HepG2 (cell line): ENCODE measurements around the gene HAP1. TPM values are rescaled to one million over a fixed set of nuclear protein-coding genes. Genes with fewer than 3 reads are reported as not detected.
A peak's percentile ranks its signal among the peaks of the same experiment; 100 is the strongest.
"Not testable (repeated sequence)": the region's sequence is repeated elsewhere in the genome, so short reads cannot be mapped to it uniquely, and the experiment has no call there.

Experiments used
- ATAC-seq: fragments of 200-7000 bp; cut with Tn5 transposase; 3 replicates; pipeline ENCODE4 v1.9.1; 2020; ENCODE audit warnings: mild to moderate bottlenecking, moderate library complexity
- BruUV-seq: library from RNA; stranded (reverse); fragments of 400-500 nt; replicated peaks from 2 replicates; lab custom pipeline; 2021; lab: Mats Ljungman, UMichigan
- CTCF ChIA-PET: fragments of 300-600 bp; formaldehyde crosslinking; extraction: SDS; loops from one replicate; lab custom pipeline; 2021; ENCODE audit warnings: low total read pairs, inconsistent platforms, low intra/inter-chr PET ratio; lab: Yijun Ruan, JAX
- POLR2A ChIA-PET: fragments of 350-600 bp; sonication (Branson Sonifier 250); formaldehyde crosslinking; loops from one replicate; lab custom pipeline; 2020; ENCODE audit warnings: antibody characterized with exemption, inconsistent platforms; lab: Yijun Ruan, JAX
- DNase-seq: peaks from one replicate; pipeline ENCODE4 v3.0.0-alpha.2; 2015; ENCODE audit warnings: low spot score
- FAIRE-seq: peaks from 3 replicates; lab custom pipeline; 2011; peaks lifted over from hg19 to GRCh38; lab: Jason Lieb, UNC
- H2AFZ ChIP-seq: one replicate; pipeline ENCODE4 v1.6.1; 2011; ENCODE audit warnings: low read length, inconsistent platforms
- H3K27ac ChIP-seq: fragments of 300-600 bp; 3 replicates; pipeline ENCODE4 v1.8.0; 2011; ENCODE audit warnings: mixed run types, mild to moderate bottlenecking, mixed read lengths, low read length, inconsistent platforms; ENCODE audit not compliant: insufficient read depth; ENCODE audit errors: extremely low read length
- H3K27me3 ChIP-seq, 2 experiments: fragments of 200-600 bp in 1 of 2; 2 replicates in 1 of 2; 3 replicates in 1 of 2; pipeline versions ENCODE4 v1.6.0 to v1.8.0; 2011; ENCODE audit warnings: low read length in 2 of 2, mild to moderate bottlenecking in 2 of 2, moderate library complexity in 2 of 2, inconsistent platforms in 1 of 2; ENCODE audit not compliant: insufficient read depth in 2 of 2, control insufficient read depth in 1 of 2
- H3K36me3 ChIP-seq, 2 experiments: fragments of 200-600 bp in 1 of 2; replicated peaks in 1 of 2; 2 replicates in 1 of 2; 3 replicates in 1 of 2; pipeline versions ENCODE4 v1.5.1 to v1.8.0; 2011; ENCODE audit warnings: low read length in 2 of 2, inconsistent platforms in 1 of 2; ENCODE audit not compliant: insufficient read depth in 2 of 2, control insufficient read depth in 1 of 2
- H3K4me1 ChIP-seq: 2 replicates; pipeline ENCODE4 v1.5.1; 2012; ENCODE audit warnings: low read length, inconsistent platforms; ENCODE audit not compliant: insufficient read depth
- H3K4me2 ChIP-seq: 2 replicates; pipeline ENCODE4 v1.6.0; 2011; ENCODE audit warnings: low read depth, low read length, inconsistent platforms
- H3K4me3 ChIP-seq, 3 experiments: fragments of 200-600 bp in 1 of 3; sonication (generic), shearing (Covaris generic) in 1 of 3; replicated peaks in 1 of 3; 2 replicates each; pipeline ENCODE4 v1.5.1; 2011 to 2016; ENCODE audit warnings: low read length in 3 of 3, inconsistent platforms in 2 of 3, low read depth in 2 of 3, mild to moderate bottlenecking in 2 of 3, control low read depth in 1 of 3, mixed read lengths in 1 of 3; ENCODE audit not compliant: insufficient read depth in 1 of 3
- H3K79me2 ChIP-seq: one replicate; pipeline ENCODE4 v1.6.1; 2011; ENCODE audit warnings: low read length, inconsistent platforms; ENCODE audit not compliant: insufficient read depth
- H3K9ac ChIP-seq: 2 replicates; pipeline ENCODE4 v1.6.0; 2011; ENCODE audit warnings: mild to moderate bottlenecking, low read depth, low read length, inconsistent platforms; ENCODE audit not compliant: insufficient read depth
- H3K9me3 ChIP-seq: 2 replicates; pipeline ENCODE4 v1.5.1; 2012; ENCODE audit warnings: mild to moderate bottlenecking, low read length
- H4K20me1 ChIP-seq: 2 replicates; pipeline ENCODE4 v1.6.0; 2011; ENCODE audit warnings: inconsistent platforms, mild to moderate bottlenecking, low read length, moderate library complexity; ENCODE audit not compliant: insufficient read depth
- ATF4 ChIP-seq, 2 experiments: fragments of 450-650 bp in 1 of 2; sonication (generic) in 1 of 2; formaldehyde crosslinking; IDR thresholded peaks; 2 replicates each; pipeline versions ENCODE4 v1.5.0 to v1.8.0; 2020 to 2022; ENCODE audit warnings: mild to moderate bottlenecking in 1 of 2, missing genetic modification reagents in 1 of 2
- ATF7 ChIP-seq, 2 experiments: fragments of 450-650 bp in 1 of 2; sonication (generic) in 1 of 2; formaldehyde crosslinking in 1 of 2; IDR thresholded peaks; 2 replicates each; pipeline versions ENCODE4 v1.4.0 to v1.6.1; 2016 to 2020; ENCODE audit warnings: antibody characterized with exemption in 1 of 2, mild to moderate bottlenecking in 1 of 2, missing genetic modification reagents in 1 of 2
- CEBPG ChIP-seq: IDR thresholded peaks from 2 replicates; pipeline ENCODE4 v1.6.1; 2016
- MEIS1 ChIP-seq: sonication (generic); formaldehyde crosslinking; IDR thresholded peaks from 2 replicates; pipeline ENCODE4 v1.9.0; 2021; ENCODE audit warnings: mild to moderate bottlenecking, missing genetic modification reagents, moderate library complexity, borderline replicate concordance
- POGK ChIP-seq: sonication (generic); formaldehyde crosslinking; conservative IDR thresholded peaks from 2 replicates; pipeline ENCODE4 v1.8.0; 2022; ENCODE audit warnings: mild to moderate bottlenecking, moderate library complexity, missing genetic modification reagents
- PRDM10 ChIP-seq: sonication (generic); formaldehyde crosslinking; IDR thresholded peaks from 2 replicates; pipeline ENCODE4 v1.4.0; 2020; ENCODE audit warnings: low read depth, missing genetic modification reagents
- ZKSCAN5 ChIP-seq: sonication (generic); formaldehyde crosslinking; IDR thresholded peaks from 2 replicates; pipeline ENCODE4 v1.5.1; 2020; ENCODE audit warnings: mild to moderate bottlenecking, missing genetic modification reagents
- ZNF34 ChIP-seq: sonication (generic); formaldehyde crosslinking; IDR thresholded peaks from 2 replicates; pipeline ENCODE4 v1.4.0; 2020; ENCODE audit warnings: mild to moderate bottlenecking, missing genetic modification reagents, borderline replicate concordance
- ZNF350 ChIP-seq: sonication (generic); formaldehyde crosslinking; IDR thresholded peaks from 2 replicates; pipeline ENCODE4 v1.4.0; 2020; ENCODE audit warnings: mild to moderate bottlenecking, low read depth, missing genetic modification reagents, borderline replicate concordance
- ZNF770 ChIP-seq: sonication (generic); formaldehyde crosslinking; IDR thresholded peaks from 2 replicates; pipeline ENCODE4 v1.5.0; 2020; ENCODE audit warnings: mild to moderate bottlenecking, missing genetic modification reagents
- WGBS: methylation state at CpG from one replicate; pipeline ENCODE4 v1.1.6; 2017; ENCODE audit warnings: low lambda C conversion rate; 5-methylcytosine and 5-hydroxymethylcytosine counted together
- in situ Hi-C: cut with HindIII; loops from 2 replicates; pipeline ENCODE4 v1.10.0; 2017; ENCODE audit warnings: low pct_unique_long_range_greater_than_20kb; ENCODE audit not compliant: extremely low pct_ligation_motif_present
- intact Hi-C: fragments of 100-400 bp; cut with micrococcal nuclease; formaldehyde crosslinking; loops from one replicate; pipeline ENCODE4 v1.10.0; 2022; ENCODE audit not compliant: unreplicated experiment
- polyA plus RNA-seq, 8 experiments: library from polyadenylated mRNA; depleted of rRNA in 3 of 8; stranded (reverse) in 7 of 8; unstranded in 1 of 8; fragments of >200 nt; fragmentation: Illumina TruSeq in 4 of 8; extraction: Trizol in 4 of 8; gene quantifications; 2 replicates each; pipeline versions ENCODE4 v1.2.1 to v1.2.3, GENCODE V29; 2011 to 2016; ENCODE audit warnings: low read depth in 4 of 8, missing spikeins in 1 of 8, mixed read lengths in 1 of 8; ENCODE audit not compliant: insufficient read depth in 1 of 8
- total RNA-seq, 5 experiments: library from RNA; depleted of rRNA; stranded (reverse); fragments of >200 nt; fragmentation: Illumina TruSeq; extraction: Trizol; gene quantifications; 2 replicates each; pipeline ENCODE4 v1.2.3, GENCODE V29; 2016; ENCODE audit warnings: low read depth in 1 of 5

Gene HAP1
- total and polyA plus RNA-seq, 2 of the 13 experiments (the other 11 are each of a cell fraction or from before 2014, with no cell fraction given): 0.07 TPM

- 0 out of 2 replicates have a peak, but pooled peaks have one; percentile 29 for TF ChIP-seq POGK
- TF ChIP-seq ZKSCAN5: no peak
- 0 out of 2 replicates have a peak, but pooled peaks have one; percentile 31 for TF ChIP-seq MEIS1 (CRISPR knock-in tag)
- no peak for TF ChIP-seq ZNF34 (CRISPR knock-in tag)
- TF ChIP-seq ZNF350 (CRISPR knock-in tag): no peak
Measured at GRCh38 chr17:41676058-41676419, 58.4 kb downstream of the HAP1 start (continued).

- ATAC-seq; in situ Hi-C loops; FAIRE-seq; intact Hi-C loops; H4K20me1 ChIP-seq; H3K27me3 ChIP-seq; H3K79me2 ChIP-seq; CTCF ChIA-PET; BruUV-seq; DNase-seq; H3K9ac ChIP-seq; H3K36me3 ChIP-seq; H3K9me3 ChIP-seq; TF ChIP-seq ATF7 (CRISPR knock-in tag; IDR thresholded peaks at IDR 0.05): not testable (repeated sequence)
- peaks cover 50% of the 10 kb centered on the region for H3K4me1 ChIP-seq
- POLR2A ChIA-PET: interaction anchor here (0.6 to 7.2 kb wide), 5 partner anchors 9 to 1453 kb away, joined by 3 to 443 read pairs (median 3); partner anchors contain the start of gene EIF1
- peak overlapping the region; percentile 34 for H3K27ac ChIP-seq
- peak overlapping the region; percentile 62 for H3K4me2 ChIP-seq
- TF ChIP-seq CEBPG (peak; percentile 18; the same call in 1 of the 2 replicates), PRDM10 (CRISPR knock-in tag) (peak; percentile 9; the same call in 1 of the 2 replicates), ATF7 (IDR thresholded peaks at IDR 0.05) (peak; percentile 45; the same call in 1 of the 2 replicates), ZNF770 (CRISPR knock-in tag) (peak; percentile 63; the same call in 1 of the 2 replicates), ATF4 (CRISPR knock-in tag; IDR thresholded peaks at IDR 0.05) (peak in 1 of 2 experiments; percentile 66; a peak in 2 of 4 replicates)
- H3K4me3 ChIP-seq: peak overlapping the region in 1 of 3 experiments; percentile 52; a peak in 1 of 6 replicates
- H2AFZ ChIP-seq: peak overlapping the region; percentile 49
- 22% methylated on average over 7 of the region's 7 CpGs for WGBS
Measured at GRCh38 chr17:41675157-41676057, 59.0 kb downstream of the HAP1 start.
